Measurements from ENCODE around the gene SYT1.
"Not testable (repeated sequence)": the region's sequence is repeated elsewhere in the genome, so short reads cannot be mapped to it uniquely, and the experiment has no call there.

Gene SYT1

GRCh38 chr12:79023261-79023660 is 158.7 kb downstream of the SYT1 start:
- DNase-seq (ENCODE audit: low spot score) = no peak
- no peak overlapping the region for H3K4me3 Mint-ChIP-seq
- no peaks in the 10 kb centered on the region for H3K36me3 Mint-ChIP-seq (ENCODE audit: low read depth)
- no peaks in the 10 kb centered on the region for H3K9me3 Mint-ChIP-seq
- H3K27ac Mint-ChIP-seq = no peak overlapping the region
- no peaks in the 10 kb centered on the region for H3K27me3 Mint-ChIP-seq (ENCODE audit: low read depth)
- H3K4me1 Mint-ChIP-seq (ENCODE audit: low read depth) = no peaks in the 10 kb centered on the region

GRCh38 chr12:79023784-79024183 is 159.2 kb downstream of the SYT1 start:
- no peak for DNase-seq (ENCODE audit: low spot score)

GRCh38 chr12:79033788-79034187 is 169.2 kb downstream of the SYT1 start:
- no peak overlapping the region for H3K27ac Mint-ChIP-seq
- H3K4me1 Mint-ChIP-seq (ENCODE audit: low read depth) = no peaks in the 10 kb centered on the region
- H3K9me3 Mint-ChIP-seq = peaks cover 17% of the 10 kb centered on the region
- H3K36me3 Mint-ChIP-seq (ENCODE audit: low read depth) = no peaks in the 10 kb centered on the region
- no peak for DNase-seq (ENCODE audit: low spot score)
- H3K4me3 Mint-ChIP-seq = no peak overlapping the region
- H3K27me3 Mint-ChIP-seq (ENCODE audit: low read depth) = no peaks in the 10 kb centered on the region

More at GRCh38 chr12:79023784-79024183, 159.2 kb downstream of the SYT1 start:
- no peaks in the 10 kb centered on the region for H3K36me3 Mint-ChIP-seq (ENCODE audit: low read depth)
- no peak overlapping the region for H3K4me3 Mint-ChIP-seq
- no peaks in the 10 kb centered on the region for H3K27me3 Mint-ChIP-seq (ENCODE audit: low read depth)
- no peaks in the 10 kb centered on the region for H3K9me3 Mint-ChIP-seq
- no peaks in the 10 kb centered on the region for H3K4me1 Mint-ChIP-seq (ENCODE audit: low read depth)
- H3K27ac Mint-ChIP-seq = no peak overlapping the region

GRCh38 chr12:79044748-79045147 is 180.2 kb downstream of the SYT1 start:
- H3K27ac Mint-ChIP-seq; H3K4me1 Mint-ChIP-seq (ENCODE audit: low read depth); DNase-seq (ENCODE audit: low spot score); H3K36me3 Mint-ChIP-seq (ENCODE audit: low read depth); H3K9me3 Mint-ChIP-seq; H3K27me3 Mint-ChIP-seq (ENCODE audit: low read depth); H3K4me3 Mint-ChIP-seq: not testable (repeated sequence)

- not testable (repeated sequence) for H3K36me3 Mint-ChIP-seq (ENCODE audit: low read depth); H3K4me1 Mint-ChIP-seq (ENCODE audit: low read depth); H3K27me3 Mint-ChIP-seq (ENCODE audit: low read depth); H3K9me3 Mint-ChIP-seq; DNase-seq (ENCODE audit: low spot score); H3K27ac Mint-ChIP-seq; H3K4me3 Mint-ChIP-seq
Observed at GRCh38 chr12:79045149-79045703, 180.7 kb downstream of the SYT1 start.

GRCh38 chr12:79046021-79046420 is 181.4 kb downstream of the SYT1 start:
- Mint-ChIP-seq H3K4me3 (no peak overlapping the region), H3K27me3 (ENCODE audit: low read depth) (no peaks in the 10 kb centered on the region), H3K4me1 (ENCODE audit: low read depth) (no peaks in the 10 kb centered on the region)

GRCh38 chr12:79048962-79049361 is 184.4 kb downstream of the SYT1 start:
- H3K4me1 Mint-ChIP-seq (ENCODE audit: low read depth) = no peaks in the 10 kb centered on the region
- no peak overlapping the region for H3K4me3 Mint-ChIP-seq
- no peaks in the 10 kb centered on the region for H3K9me3 Mint-ChIP-seq
- no peaks in the 10 kb centered on the region for H3K27me3 Mint-ChIP-seq (ENCODE audit: low read depth)
- no peak for DNase-seq (ENCODE audit: low spot score)
- H3K27ac Mint-ChIP-seq = no peak overlapping the region
- no peaks in the 10 kb centered on the region for H3K36me3 Mint-ChIP-seq (ENCODE audit: low read depth)

More at GRCh38 chr12:79046021-79046420, 181.4 kb downstream of the SYT1 start:
- DNase-seq (ENCODE audit: low spot score) = no peak
- Mint-ChIP-seq H3K36me3 (ENCODE audit: low read depth) (no peaks in the 10 kb centered on the region), H3K9me3 (no peaks in the 10 kb centered on the region), H3K27ac (no peak overlapping the region)

- H3K36me3 Mint-ChIP-seq (ENCODE audit: low read depth) = no peaks in the 10 kb centered on the region
- H3K4me3 Mint-ChIP-seq = no peak overlapping the region
- H3K4me1 Mint-ChIP-seq (ENCODE audit: low read depth) = no peaks in the 10 kb centered on the region
- H3K27ac Mint-ChIP-seq = no peak overlapping the region
- H3K27me3 Mint-ChIP-seq (ENCODE audit: low read depth) = no peaks in the 10 kb centered on the region
- no peak for DNase-seq (ENCODE audit: low spot score)
- H3K9me3 Mint-ChIP-seq = no peaks in the 10 kb centered on the region
Observed at GRCh38 chr12:79053394-79053793, 188.8 kb downstream of the SYT1 start.

GRCh38 chr12:79055926-79056674 is 191.5 kb downstream of the SYT1 start:
- no peaks in the 10 kb centered on the region for H3K9me3 Mint-ChIP-seq
- H3K27me3 Mint-ChIP-seq (ENCODE audit: low read depth) = no peaks in the 10 kb centered on the region
- H3K4me3 Mint-ChIP-seq = no peak overlapping the region
- no peaks in the 10 kb centered on the region for H3K36me3 Mint-ChIP-seq (ENCODE audit: low read depth)
- H3K27ac Mint-ChIP-seq = no peak overlapping the region
- H3K4me1 Mint-ChIP-seq (ENCODE audit: low read depth) = no peaks in the 10 kb centered on the region
- no peak for DNase-seq (ENCODE audit: low spot score)

GRCh38 chr12:79056775-79057174 is 192.2 kb downstream of the SYT1 start:
- no peak overlapping the region for H3K4me3 Mint-ChIP-seq
- no peaks in the 10 kb centered on the region for H3K9me3 Mint-ChIP-seq
- no peaks in the 10 kb centered on the region for H3K27me3 Mint-ChIP-seq (ENCODE audit: low read depth)
- DNase-seq (ENCODE audit: low spot score) = no peak
- H3K36me3 Mint-ChIP-seq (ENCODE audit: low read depth) = no peaks in the 10 kb centered on the region
- H3K4me1 Mint-ChIP-seq (ENCODE audit: low read depth) = no peaks in the 10 kb centered on the region
- H3K27ac Mint-ChIP-seq = no peak overlapping the region

- Mint-ChIP-seq H3K27me3 (ENCODE audit: low read depth) (no peaks in the 10 kb centered on the region), H3K4me3 (no peak overlapping the region)
Observed at GRCh38 chr12:79057540-79057939, 193.0 kb downstream of the SYT1 start.

GRCh38 chr12:79058342-79058741 is 193.8 kb downstream of the SYT1 start:
- no peak overlapping the region for H3K4me3 Mint-ChIP-seq
- no peak overlapping the region for H3K27ac Mint-ChIP-seq
- H3K27me3 Mint-ChIP-seq (ENCODE audit: low read depth) = no peaks in the 10 kb centered on the region
- no peaks in the 10 kb centered on the region for H3K4me1 Mint-ChIP-seq (ENCODE audit: low read depth)
- no peaks in the 10 kb centered on the region for H3K9me3 Mint-ChIP-seq
- no peaks in the 10 kb centered on the region for H3K36me3 Mint-ChIP-seq (ENCODE audit: low read depth)
- no peak for DNase-seq (ENCODE audit: low spot score)

More at GRCh38 chr12:79057540-79057939, 193.0 kb downstream of the SYT1 start:
- Mint-ChIP-seq H3K9me3 (no peaks in the 10 kb centered on the region), H3K27ac (no peak overlapping the region), H3K4me1 (ENCODE audit: low read depth) (no peaks in the 10 kb centered on the region), H3K36me3 (ENCODE audit: low read depth) (no peaks in the 10 kb centered on the region)
- no peak for DNase-seq (ENCODE audit: low spot score)

GRCh38 chr12:79059557-79059956 is 195.0 kb downstream of the SYT1 start:
- Mint-ChIP-seq H3K27ac (no peak overlapping the region), H3K9me3 (no peaks in the 10 kb centered on the region), H3K36me3 (ENCODE audit: low read depth) (no peaks in the 10 kb centered on the region), H3K4me3 (no peak overlapping the region), H3K27me3 (ENCODE audit: low read depth) (no peaks in the 10 kb centered on the region), H3K4me1 (ENCODE audit: low read depth) (no peaks in the 10 kb centered on the region)
- no peak for DNase-seq (ENCODE audit: low spot score)

GRCh38 chr12:79063258-79063657 is 198.7 kb downstream of the SYT1 start:
- H3K9me3 Mint-ChIP-seq = no peaks in the 10 kb centered on the region
- H3K36me3 Mint-ChIP-seq (ENCODE audit: low read depth) = no peaks in the 10 kb centered on the region
- no peaks in the 10 kb centered on the region for H3K4me1 Mint-ChIP-seq (ENCODE audit: low read depth)
- no peak overlapping the region for H3K27ac Mint-ChIP-seq
- DNase-seq (ENCODE audit: low spot score) = no peak
- no peak overlapping the region for H3K4me3 Mint-ChIP-seq
- H3K27me3 Mint-ChIP-seq (ENCODE audit: low read depth) = no peaks in the 10 kb centered on the region

- Mint-ChIP-seq H3K27me3 (ENCODE audit: low read depth) (no peaks in the 10 kb centered on the region), H3K9me3 (no peaks in the 10 kb centered on the region), H3K4me1 (ENCODE audit: low read depth) (no peaks in the 10 kb centered on the region), H3K4me3 (no peak overlapping the region), H3K36me3 (ENCODE audit: low read depth) (no peaks in the 10 kb centered on the region), H3K27ac (no peak overlapping the region)
- no peak for DNase-seq (ENCODE audit: low spot score)
Observed at GRCh38 chr12:79067977-79068376, 203.4 kb downstream of the SYT1 start.
